Mesenchymal stem cell (in vitro differentiated cells and primary cell): ENCODE results near the gene RNF157.

ENCODE experiments used
- DNase-seq: peaks from one replicate; pipeline ENCODE4 v3.0.0-alpha.2; 2013
- H2AFZ ChIP-seq: one replicate; pipeline ENCODE4 v1.6.1; 2013; ENCODE audit warnings: low read depth, mild to moderate bottlenecking, control low read depth, inconsistent platforms, low read length, moderate library complexity
- H2AK5ac ChIP-seq: 2 replicates; pipeline ENCODE4 v1.6.1; 2013; ENCODE audit warnings: low read length, moderate library complexity, mild to moderate bottlenecking, inconsistent platforms; ENCODE audit not compliant: severe bottlenecking
- H2BK120ac ChIP-seq: one replicate; pipeline ENCODE4 v1.6.1; 2013; ENCODE audit warnings: low read depth, mild to moderate bottlenecking, inconsistent platforms, low read length, moderate library complexity
- H2BK12ac ChIP-seq, 2 experiments: one replicate each; pipeline ENCODE4 v1.6.1; 2013; ENCODE audit warnings: inconsistent platforms in 2 of 2, low read length in 2 of 2, mild to moderate bottlenecking in 2 of 2, moderate library complexity in 2 of 2, control low read depth in 1 of 2
- H2BK15ac ChIP-seq: one replicate; pipeline ENCODE4 v1.6.1; 2013; ENCODE audit warnings: mild to moderate bottlenecking, low read depth, inconsistent platforms; ENCODE audit not compliant: poor library complexity, severe bottlenecking
- H2BK5ac ChIP-seq: 2 replicates; pipeline ENCODE4 v1.6.1; 2013; ENCODE audit warnings: low read depth, mild to moderate bottlenecking, low read length, control low read depth, inconsistent platforms; ENCODE audit not compliant: poor library complexity, severe bottlenecking
- H3K14ac ChIP-seq, 2 experiments: one replicate each; pipeline ENCODE4 v1.6.1; 2013; ENCODE audit warnings: inconsistent platforms in 2 of 2, low read length in 2 of 2, control low read depth in 1 of 2, mild to moderate bottlenecking in 1 of 2, moderate library complexity in 1 of 2
- H3K18ac ChIP-seq, 2 experiments: one replicate each; pipeline ENCODE4 v1.6.1; 2013; ENCODE audit warnings: inconsistent platforms in 2 of 2, low read length in 2 of 2, control low read depth in 1 of 2, low read depth in 1 of 2, mild to moderate bottlenecking in 1 of 2
- H3K23ac ChIP-seq, 2 experiments: one replicate each; pipeline ENCODE4 v1.6.1; 2013; ENCODE audit warnings: inconsistent platforms in 2 of 2, low read length in 2 of 2, mild to moderate bottlenecking in 2 of 2, moderate library complexity in 2 of 2, control low read depth in 1 of 2
- H3K27ac ChIP-seq: 2 replicates; pipeline ENCODE4 v1.5.1; 2013; ENCODE audit warnings: mild to moderate bottlenecking, moderate library complexity, low read length, control low read depth, inconsistent platforms; ENCODE audit not compliant: poor library complexity, severe bottlenecking
- H3K27me3 ChIP-seq, 2 experiments: 2 replicates each; pipeline versions ENCODE4 v1.6.1 to v1.7.0; 2013; ENCODE audit warnings: low read length in 2 of 2, mild to moderate bottlenecking in 2 of 2, moderate library complexity in 2 of 2, control low read depth in 1 of 2, inconsistent platforms in 1 of 2; ENCODE audit not compliant: control insufficient read depth in 1 of 2, insufficient read depth in 1 of 2
- H3K36me3 ChIP-seq, 2 experiments: 2 replicates each; pipeline versions ENCODE4 v1.6.1 to v1.7.0; 2013; ENCODE audit warnings: low read length in 2 of 2, control low read depth in 1 of 2, inconsistent platforms in 1 of 2, low read depth in 1 of 2, mild to moderate bottlenecking in 1 of 2; ENCODE audit not compliant: insufficient read depth in 2 of 2, control insufficient read depth in 1 of 2
- H3K4ac ChIP-seq, 2 experiments: one replicate each; pipeline ENCODE4 v1.6.1; 2013; ENCODE audit warnings: inconsistent platforms in 2 of 2, low read length in 2 of 2, mild to moderate bottlenecking in 2 of 2, moderate library complexity in 2 of 2, control low read depth in 1 of 2, low read depth in 1 of 2
- H3K4me1 ChIP-seq: 2 replicates; pipeline ENCODE4 v1.6.1; 2013; ENCODE audit warnings: low read depth, low read length, control low read depth; ENCODE audit not compliant: control insufficient read depth, insufficient read depth
- H3K4me2 ChIP-seq: 2 replicates; pipeline ENCODE4 v1.6.1; 2013; ENCODE audit warnings: low read length, mild to moderate bottlenecking, inconsistent platforms; ENCODE audit not compliant: poor library complexity, severe bottlenecking
- H3K4me3 ChIP-seq, 2 experiments: 2 replicates each; pipeline versions ENCODE4 v1.5.1 to v1.7.0; 2013; ENCODE audit warnings: low read length in 2 of 2, mild to moderate bottlenecking in 2 of 2, control low read depth in 1 of 2, low read depth in 1 of 2; ENCODE audit not compliant: insufficient read depth in 1 of 2
- H3K79me1 ChIP-seq: replicated peaks from 2 replicates; pipeline ENCODE4 v1.6.1; 2013; ENCODE audit warnings: mild to moderate bottlenecking, control low read depth, low read length, inconsistent platforms; ENCODE audit not compliant: poor library complexity, severe bottlenecking
- H3K9ac ChIP-seq: 2 replicates; pipeline ENCODE4 v1.7.0; 2013; ENCODE audit warnings: mild to moderate bottlenecking, low read length, moderate library complexity
- H3K9me3 ChIP-seq: 2 replicates; pipeline ENCODE4 v1.7.0; 2013; ENCODE audit warnings: mild to moderate bottlenecking, low read length; ENCODE audit not compliant: control insufficient read depth
- H4K8ac ChIP-seq: one replicate; pipeline ENCODE4 v1.6.1; 2013; ENCODE audit warnings: inconsistent platforms, mild to moderate bottlenecking, low read length, moderate library complexity
- H4K91ac ChIP-seq: one replicate; pipeline ENCODE4 v1.6.1; 2013; ENCODE audit warnings: mild to moderate bottlenecking, low read length, inconsistent platforms
- WGBS: methylation state at CpG from one replicate; pipeline ENCODE4 v1.1.7; 2013; ENCODE audit warnings: mixed read lengths; 5-methylcytosine and 5-hydroxymethylcytosine counted together

The RNF157 gene

GRCh38 chr17:76264755-76265623 is 24.7 kb upstream of the RNF157 start, which contains the start of gene UBALD2:
TSS of gene UBALD2 (plus strand) at chr17:76265348. CDS start at chr17:76265506, 158 bp downstream.
- H2BK120ac ChIP-seq = peak within 1 kb of the TSS; percentile 96
- peaks cover 9% of the 10 kb centered on the region for H3K79me1 ChIP-seq
- peaks cover 13 to 19% of the 10 kb centered on the region in 2 experiments for H3K36me3 ChIP-seq
- peak within 1 kb of the TSS; percentile 70 for H2BK5ac ChIP-seq
- peaks cover 40% of the 10 kb centered on the region for H3K4me1 ChIP-seq
- H3K27me3 ChIP-seq = no peaks in the 10 kb centered on the region
- peak within 1 kb of the TSS; percentile 86 to 91 for H3K18ac ChIP-seq
- peak within 1 kb of the TSS in 1 of 2 experiments; percentile 92 for H3K23ac ChIP-seq
- peak within 1 kb of the TSS; percentile 63 for H2AFZ ChIP-seq
- no peaks in the 10 kb centered on the region for H3K9me3 ChIP-seq
- H4K8ac ChIP-seq = peak within 1 kb of the TSS; percentile 79
- peak within 1 kb of the TSS; percentile 92 for H3K9ac ChIP-seq
- H3K14ac ChIP-seq = peak within 1 kb of the TSS; percentile 73 to 89
- H3K4me3 ChIP-seq = peak within 1 kb of the TSS; percentile 92 to 97
- no peak within 1 kb of the TSS for H2AK5ac ChIP-seq
- peak within 1 kb of the TSS; percentile 91 for H3K4me2 ChIP-seq
- H2BK12ac ChIP-seq = peak within 1 kb of the TSS in 1 of 2 experiments; percentile 87
- H2BK15ac ChIP-seq = peak within 1 kb of the TSS; percentile 92
- DNase-seq = peak; percentile 100
- peak within 1 kb of the TSS; percentile 80 for H3K27ac ChIP-seq
- under 1% methylated on average over 77 of the region's 94 CpGs for WGBS
- H3K4ac ChIP-seq = peak within 1 kb of the TSS; percentile 75 to 82
- peak within 1 kb of the TSS; percentile 91 for H4K91ac ChIP-seq

GRCh38 chr17:76264425-76264754 is 24.1 kb upstream of the RNF157 start:
- H3K4me1 ChIP-seq = peaks cover 35% of the 10 kb centered on the region
- no peaks in the 10 kb centered on the region for H3K27me3 ChIP-seq
- H3K4ac ChIP-seq = no peak overlapping the region
- H2BK5ac ChIP-seq = no peak overlapping the region
- H2BK12ac ChIP-seq = no peak overlapping the region
- no peak overlapping the region for H3K14ac ChIP-seq
- peak overlapping the region; percentile 42 for H4K8ac ChIP-seq
- WGBS = 58% methylated on average over 6 of the region's 9 CpGs
- no peak overlapping the region for H2AFZ ChIP-seq
- peak overlapping the region in 1 of 2 experiments; percentile 67 for H3K4me3 ChIP-seq
- H3K23ac ChIP-seq = no peak overlapping the region
- H3K9me3 ChIP-seq = no peaks in the 10 kb centered on the region
- peaks cover 9 to 14% of the 10 kb centered on the region in 2 experiments for H3K36me3 ChIP-seq
- peak overlapping the region in 1 of 2 experiments; percentile 66 for H3K18ac ChIP-seq
- DNase-seq = no peak
- H2BK120ac ChIP-seq = peak overlapping the region; percentile 73
- peak overlapping the region; percentile 86 for H3K9ac ChIP-seq
- H2AK5ac ChIP-seq = no peak overlapping the region
- peak overlapping the region; percentile 80 for H3K27ac ChIP-seq
- H4K91ac ChIP-seq = no peak overlapping the region
- H3K4me2 ChIP-seq = no peak overlapping the region
- peaks cover 3% of the 10 kb centered on the region for H3K79me1 ChIP-seq
- H2BK15ac ChIP-seq = no peak overlapping the region

- no peak overlapping the region for H2BK15ac ChIP-seq
- no peaks in the 10 kb centered on the region for H3K79me1 ChIP-seq
- H3K9me3 ChIP-seq = no peaks in the 10 kb centered on the region
- peak overlapping the region; percentile 86 for H3K9ac ChIP-seq
- H3K27me3 ChIP-seq = no peaks in the 10 kb centered on the region
- no peak overlapping the region for H2BK120ac ChIP-seq
- H3K14ac ChIP-seq = no peak overlapping the region
- H2AFZ ChIP-seq = no peak overlapping the region
- no peak overlapping the region for H4K8ac ChIP-seq
- WGBS = 86% methylated on average over 3 of the region's 5 CpGs
- H3K4me2 ChIP-seq = no peak overlapping the region
- no peak overlapping the region for H2BK5ac ChIP-seq
- H3K4me3 ChIP-seq = peak overlapping the region in 1 of 2 experiments; percentile 67
- H2BK12ac ChIP-seq = peak overlapping the region in 1 of 2 experiments; percentile 43
- H2AK5ac ChIP-seq = no peak overlapping the region
- H3K27ac ChIP-seq = peak overlapping the region; percentile 80
- H4K91ac ChIP-seq = no peak overlapping the region
- peaks cover 30% of the 10 kb centered on the region for H3K4me1 ChIP-seq
- H3K36me3 ChIP-seq = peaks cover 4 to 9% of the 10 kb centered on the region in 2 experiments
- H3K18ac ChIP-seq = no peak overlapping the region
- no peak overlapping the region for H3K4ac ChIP-seq
- no peak overlapping the region for H3K23ac ChIP-seq
- peak; percentile 17 for DNase-seq
These were observed 23.6 kb upstream of the RNF157 start for GRCh38 chr17:76263896-76264295.

GRCh38 chr17:76262732-76263344 is 22.5 kb upstream of the RNF157 start:
- Histone ChIP-seq H2BK12ac (peak overlapping the region; percentile 56 to 85), H3K9ac (no peak overlapping the region), H3K36me3 (peaks cover 0 to 4% of the 10 kb centered on the region in 2 experiments), H3K27me3 (no peaks in the 10 kb centered on the region), H3K14ac (no peak overlapping the region), H2BK15ac (no peak overlapping the region), H2AK5ac (peak overlapping the region; percentile 77), H2AFZ (peak overlapping the region; percentile 55), H4K8ac (peak overlapping the region; percentile 70), H3K18ac (peak overlapping the region in 1 of 2 experiments; percentile 54), H3K27ac (peak overlapping the region; percentile 28), H2BK5ac (no peak overlapping the region), H3K4me1 (peaks cover 21% of the 10 kb centered on the region), H3K9me3 (no peaks in the 10 kb centered on the region), H2BK120ac (no peak overlapping the region), H3K23ac (no peak overlapping the region), H3K4me3 (no peak overlapping the region), H4K91ac (no peak overlapping the region), H3K4ac (peak overlapping the region in 1 of 2 experiments; percentile 91), H3K79me1 (no peaks in the 10 kb centered on the region), H3K4me2 (no peak overlapping the region)
- 77% methylated on average over 9 of the region's 9 CpGs for WGBS
- peak; percentile 43 for DNase-seq
